IPS DF 4.7 (cell line): ENCODE results near the gene SRSF5.
"Not testable (repeated sequence)": the region's sequence is repeated elsewhere in the genome, so short reads cannot be mapped to it uniquely, and the experiment has no call there.

Experiments
- DNase-seq: peaks from one replicate; pipeline ENCODE4 v3.0.0-alpha.2; 2013; ENCODE audit warnings: low spot score; ENCODE audit errors: extremely low read depth

Gene SRSF5

DNA sequence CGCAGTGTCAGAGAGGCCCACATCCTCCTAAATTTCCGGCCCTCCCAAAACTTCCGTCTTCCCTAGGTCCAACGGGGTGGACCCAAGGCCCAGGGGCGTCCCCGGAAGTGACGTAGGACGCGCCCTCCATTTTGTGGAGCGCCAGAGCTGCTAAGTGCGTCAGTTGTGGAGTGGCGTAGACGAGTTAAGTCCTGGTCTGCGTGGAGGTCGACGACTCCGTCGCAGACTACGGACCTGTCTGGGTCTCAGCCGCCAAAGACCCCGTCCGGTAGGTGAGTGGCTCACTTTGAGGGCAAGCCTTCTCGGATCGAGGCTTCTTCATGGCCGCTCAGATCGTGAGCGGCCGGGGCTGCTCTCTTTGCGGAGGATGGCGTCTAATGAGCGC is at the start of gene SRSF5:
TSS of gene SRSF5 (plus strand) at position 159 of the 385 bp plus-strand sequence. CDS start 1,015 bp downstream, outside the sequence.
- peak; percentile 93 for DNase-seq

- DNase-seq, result not testable (repeated sequence)
These were observed 48.3 kb upstream of the SRSF5 start for GRCh38 chr14:69718614-69719013.

GRCh38 chr14:69719501-69719951 is 47.4 kb upstream of the SRSF5 start:
- no peak for DNase-seq

DNA sequence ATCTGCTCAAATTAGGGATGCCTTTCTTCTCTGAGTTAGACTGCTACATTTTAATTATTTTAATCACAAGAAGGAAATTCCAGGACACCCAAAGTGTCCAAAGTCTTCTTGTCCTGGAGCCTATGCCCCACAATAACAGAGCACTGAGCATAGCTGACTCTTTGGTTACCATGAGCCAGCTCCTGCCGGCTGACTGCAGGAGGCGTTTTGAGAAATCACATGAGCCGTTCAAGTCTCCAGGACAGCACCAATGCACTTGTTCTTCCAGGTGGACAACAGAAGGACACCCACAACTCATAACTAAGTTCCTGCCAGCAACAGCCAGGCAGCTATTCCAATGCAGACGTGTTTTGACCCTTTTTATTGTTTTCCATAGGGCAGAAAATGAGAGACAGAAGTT is 46.0 kb upstream of the SRSF5 start:
- DNase-seq, result no peak

GRCh38 chr14:69726761-69727511 is 40.0 kb upstream of the SRSF5 start:
- no peak for DNase-seq

- no peak for DNase-seq
These were observed 39.1 kb upstream of the SRSF5 start for GRCh38 chr14:69727860-69728259.

DNA sequence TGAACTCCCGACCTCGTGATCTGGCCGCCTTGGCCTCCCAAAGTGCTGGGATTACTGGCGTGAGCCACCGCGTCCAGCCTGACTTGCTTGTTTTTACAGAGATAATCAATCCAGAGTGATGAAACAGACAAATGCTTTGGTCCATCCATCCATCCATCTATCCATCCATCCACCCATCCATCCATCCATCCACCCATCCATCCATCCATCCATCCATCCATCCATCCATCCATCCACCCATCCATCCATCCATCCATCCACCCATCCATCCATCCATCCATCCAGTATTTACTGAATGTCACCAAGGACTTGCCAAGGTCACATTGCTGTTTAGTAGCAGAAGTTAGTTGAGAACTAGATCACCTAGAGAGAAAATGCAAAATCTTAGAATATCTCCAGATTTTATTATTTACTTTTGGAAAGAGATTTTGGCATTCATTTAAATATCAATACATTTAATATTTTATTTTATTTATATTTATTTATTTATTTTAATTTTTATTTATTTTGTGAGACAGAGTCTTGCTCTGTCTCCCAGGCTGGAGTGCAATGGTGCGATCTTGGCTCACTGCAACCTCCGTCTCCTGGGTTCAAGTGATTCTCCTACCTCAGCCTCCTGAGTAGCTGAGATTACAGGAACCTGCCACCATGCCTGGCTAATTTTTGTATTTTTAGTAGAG is 34.9 kb upstream of the SRSF5 start:
- DNase-seq, result not testable (repeated sequence)

DNA sequence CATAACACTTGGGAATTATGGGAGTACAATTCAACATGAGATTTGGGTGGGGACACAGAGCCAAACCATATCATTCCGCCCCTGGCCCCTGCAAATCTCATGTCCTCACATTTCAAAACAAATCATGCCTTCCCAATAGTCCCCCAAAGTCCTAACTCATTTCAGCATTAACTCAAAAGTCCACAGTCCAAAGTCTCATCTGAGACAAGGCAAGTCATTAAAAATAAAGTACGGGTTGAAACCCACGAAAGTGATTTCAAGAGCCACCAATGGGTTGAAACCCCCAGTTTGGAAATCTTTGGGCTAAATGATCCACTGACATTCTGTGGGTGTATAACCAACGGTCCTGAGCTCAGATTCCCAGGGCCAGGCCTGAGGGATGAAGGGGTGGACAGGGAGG is 30.5 kb upstream of the SRSF5 start:
- not testable (repeated sequence) for DNase-seq

GRCh38 chr14:69741055-69741454 is 25.9 kb upstream of the SRSF5 start:
- no peak for DNase-seq

GRCh38 chr14:69749956-69750355 is 17.0 kb upstream of the SRSF5 start:
- DNase-seq, result no peak

- DNase-seq, result no peak
These were observed 16.4 kb upstream of the SRSF5 start for GRCh38 chr14:69750495-69750894.

GRCh38 chr14:69752773-69753172 is 14.2 kb upstream of the SRSF5 start:
- no peak for DNase-seq

GRCh38 chr14:69753860-69754259 is 13.1 kb upstream of the SRSF5 start:
- no peak for DNase-seq

GRCh38 chr14:69754487-69754886 is 12.5 kb upstream of the SRSF5 start:
- no peak for DNase-seq

- no peak for DNase-seq
These were observed 11.6 kb upstream of the SRSF5 start for GRCh38 chr14:69755296-69755695.

GRCh38 chr14:69755784-69756183 is 11.2 kb upstream of the SRSF5 start:
- no peak for DNase-seq

DNA sequence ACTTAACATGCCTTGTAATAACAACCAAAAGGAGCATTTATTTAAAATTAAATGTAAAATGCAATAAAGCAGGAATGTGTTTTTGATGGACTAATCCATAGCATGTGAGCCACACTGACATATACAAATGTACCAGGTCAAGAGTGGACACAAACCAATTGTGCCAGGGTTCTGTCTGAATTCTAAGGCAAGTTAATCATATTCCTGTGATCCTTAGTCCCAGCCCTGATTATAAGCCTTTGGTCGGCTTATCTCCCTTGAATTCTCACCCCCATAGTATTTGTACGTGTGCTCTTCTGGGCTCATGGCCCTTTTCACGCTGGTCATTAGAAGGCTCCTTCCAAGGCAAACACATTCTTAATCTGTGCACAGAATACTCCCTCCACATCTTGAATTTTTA is 10.6 kb upstream of the SRSF5 start:
- DNase-seq, result no peak

DNA sequence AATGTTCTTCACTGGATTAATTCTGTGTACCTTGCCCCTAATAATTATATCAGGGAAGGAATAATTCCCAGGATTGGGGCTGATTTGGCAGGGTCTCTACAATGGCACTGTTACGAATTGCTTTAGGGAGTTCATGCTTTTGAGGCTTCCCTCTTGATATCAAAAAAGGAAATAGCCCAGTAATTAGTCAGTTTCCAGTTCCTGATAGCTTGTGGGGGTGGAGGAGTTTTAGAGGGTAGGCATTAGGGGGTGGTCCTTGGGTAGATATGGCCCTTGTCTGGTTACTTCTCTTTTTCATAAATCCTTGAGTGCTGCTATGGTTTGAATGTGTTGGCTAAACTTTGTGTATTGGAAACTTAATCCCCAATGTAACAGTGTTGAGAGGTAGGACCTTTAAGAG is 6.1 kb upstream of the SRSF5 start:
- no peak for DNase-seq

DNA sequence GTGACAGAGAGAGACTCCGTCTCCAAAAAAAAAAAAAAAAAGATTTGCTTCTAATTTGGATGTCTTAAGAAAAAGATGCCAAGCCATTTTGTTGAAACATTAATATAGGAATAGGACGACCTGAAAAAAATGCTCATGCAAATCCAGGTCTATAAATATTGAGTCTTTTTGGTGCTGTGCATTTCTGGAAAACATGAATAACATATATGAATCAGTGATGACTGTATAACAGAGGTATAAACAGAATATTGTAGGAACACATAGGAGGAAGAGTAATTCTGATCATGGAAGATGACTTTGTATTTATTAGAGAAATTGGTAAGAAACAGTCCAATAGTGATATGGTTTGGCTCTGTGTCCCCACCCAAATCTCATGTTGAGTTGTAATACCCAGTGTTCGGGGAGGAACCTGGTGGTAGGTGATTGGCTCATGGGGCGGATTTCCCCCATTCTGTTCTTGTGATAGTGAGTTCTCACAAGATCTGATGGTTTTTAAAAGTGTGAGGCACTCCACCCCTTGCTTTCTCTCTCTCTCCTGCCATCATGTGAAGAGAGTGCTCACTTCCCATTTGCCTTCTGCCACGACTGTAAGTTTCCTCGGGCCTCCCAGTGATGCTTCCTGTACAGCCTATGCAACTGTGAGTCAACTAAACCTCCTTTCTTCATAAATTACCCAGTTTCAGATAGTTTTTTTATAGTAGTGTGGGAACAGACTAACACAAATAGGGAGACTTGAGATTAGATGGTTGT is 3.0 kb upstream of the SRSF5 start:
- DNase-seq, result no peak

DNA sequence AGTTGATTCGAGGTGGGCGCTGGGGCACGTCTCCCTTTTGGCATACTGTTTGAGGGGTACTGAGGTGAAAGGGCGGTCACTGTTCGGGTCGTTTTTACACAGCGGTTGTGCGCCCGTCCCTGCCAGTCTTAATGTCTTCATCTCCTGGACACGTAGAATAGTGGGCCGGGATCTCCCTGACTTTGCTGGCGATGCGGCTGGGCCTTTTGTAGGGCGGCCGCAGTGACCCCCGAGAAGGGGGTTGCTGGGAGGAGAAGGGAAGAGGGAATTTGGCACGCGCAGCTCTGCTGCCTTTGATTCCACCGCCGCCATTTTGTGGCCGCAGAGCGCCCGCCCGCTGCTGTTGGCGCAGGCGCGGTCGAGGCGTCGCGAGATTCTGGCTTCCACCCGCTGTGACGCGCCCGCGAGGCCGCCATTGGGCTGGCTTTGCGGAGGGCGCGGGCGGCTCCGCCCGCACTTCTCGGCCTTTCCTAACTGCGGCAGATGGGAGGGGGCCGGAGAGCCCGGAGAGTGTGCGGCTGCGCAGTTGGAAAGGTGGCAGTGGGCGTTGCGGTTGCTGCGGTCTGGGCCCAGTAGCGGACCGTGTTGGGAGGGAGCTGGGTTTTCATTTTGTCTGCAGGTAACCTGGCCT is 542 bp downstream of the SRSF5 start:
- peak; percentile 46 for DNase-seq

DNA sequence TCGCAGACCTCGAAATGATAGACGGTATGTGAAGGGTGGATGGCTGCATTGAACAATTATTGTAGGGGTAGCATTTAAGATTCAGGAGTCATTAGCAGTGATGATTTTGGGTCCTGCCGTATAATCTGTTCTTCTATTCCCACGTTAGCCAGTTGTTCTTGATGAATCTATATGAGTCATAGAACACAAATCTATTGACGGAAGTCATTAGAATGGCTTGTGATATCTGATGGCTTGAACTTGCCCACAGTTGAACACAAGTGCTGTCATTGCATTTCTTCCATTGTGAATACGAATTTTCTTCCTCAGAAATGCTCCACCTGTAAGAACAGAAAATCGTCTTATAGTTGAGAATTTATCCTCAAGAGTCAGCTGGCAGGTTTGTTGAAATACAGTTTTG is 1.9 kb downstream of the SRSF5 start:
- no peak for DNase-seq

- no peak for DNase-seq
These were observed 2.7 kb downstream of the SRSF5 start for GRCh38 chr14:69769623-69770022.
